HEK293T (cell line): ENCODE data around the gene DNAAF6.
"Not testable (repeated sequence)": the region's sequence is repeated elsewhere in the genome, so short reads cannot be mapped to it uniquely, and the experiment has no call there.

Source experiments
- CTCF ChIA-PET: fragments of 350-600 bp; formaldehyde crosslinking; extraction: SDS; loops from one replicate; lab custom pipeline; 2021; ENCODE audit warnings: antibody characterized with exemption, inconsistent platforms; lab: Yijun Ruan, JAX
- POLR2A ChIA-PET: fragments of 350-600 bp; formaldehyde crosslinking; extraction: SDS; loops from one replicate; lab custom pipeline; 2020; ENCODE audit warnings: antibody characterized with exemption, inconsistent platforms; lab: Yijun Ruan, JAX
- DNase-seq: peaks from one replicate; pipeline ENCODE4 v3.0.0; 2012; ENCODE audit warnings: mixed read lengths; ENCODE audit errors: extremely low spot score
- ARNT ChIP-seq: fragments of 450-650 bp; IDR thresholded peaks from 2 replicates; pipeline ENCODE4 v1.6.1; 2017; ENCODE audit warnings: mild to moderate bottlenecking
- BHLHE40 ChIP-seq: fragments of 450-650 bp; IDR thresholded peaks from 2 replicates; pipeline ENCODE4 v1.6.1; 2016; ENCODE audit warnings: mild to moderate bottlenecking, moderate library complexity, borderline replicate concordance
- CTBP1 ChIP-seq: fragments of 450-650 bp; IDR thresholded peaks from 2 replicates; pipeline ENCODE4 v1.6.1; 2016; ENCODE audit warnings: borderline replicate concordance
- ELF4 ChIP-seq: fragments of 450-650 bp; IDR thresholded peaks from 2 replicates; pipeline ENCODE4 v1.6.1; 2017; ENCODE audit warnings: antibody characterized with exemption
- FOXA1 ChIP-seq: fragments of 450-650 bp; IDR thresholded peaks from 2 replicates; pipeline ENCODE4 v1.6.1; 2016; ENCODE audit warnings: mild to moderate bottlenecking
- FOXK2 ChIP-seq: fragments of 450-650 bp; IDR thresholded peaks from 2 replicates; pipeline ENCODE4 v1.6.1; 2016; ENCODE audit warnings: mild to moderate bottlenecking
- FOXM1 ChIP-seq: fragments of 450-650 bp; IDR thresholded peaks from 2 replicates; pipeline ENCODE4 v1.6.1; 2017; ENCODE audit warnings: mild to moderate bottlenecking, borderline replicate concordance
- HDGF ChIP-seq: fragments of 450-650 bp; IDR thresholded peaks from 2 replicates; pipeline ENCODE4 v1.6.1; 2017; ENCODE audit warnings: antibody characterized with exemption, borderline replicate concordance
- L3MBTL2 ChIP-seq: fragments of 450-650 bp; conservative IDR thresholded peaks from 2 replicates; pipeline ENCODE4 v1.6.1; 2016; ENCODE audit warnings: mild to moderate bottlenecking
- LEF1 ChIP-seq: fragments of 450-650 bp; IDR thresholded peaks from 2 replicates; pipeline ENCODE4 v1.6.1; 2017; ENCODE audit warnings: mild to moderate bottlenecking, borderline replicate concordance
- NFRKB ChIP-seq: fragments of 450-650 bp; IDR thresholded peaks from 2 replicates; pipeline ENCODE4 v1.6.1; 2016; ENCODE audit warnings: mild to moderate bottlenecking, moderate library complexity
- SP1 ChIP-seq: fragments of 450-650 bp; IDR thresholded peaks from 2 replicates; pipeline ENCODE4 v1.6.1; 2017
- SUZ12 ChIP-seq: fragments of 450-650 bp; IDR thresholded peaks from 2 replicates; pipeline ENCODE4 v1.6.1; 2016; ENCODE audit warnings: mild to moderate bottlenecking
- TARDBP ChIP-seq: fragments of 450-650 bp; IDR thresholded peaks from 2 replicates; pipeline ENCODE4 v1.6.1; 2016
- ZNF384 ChIP-seq: fragments of 450-650 bp; IDR thresholded peaks from 2 replicates; pipeline ENCODE4 v1.6.1; 2016
- TF ChIP-seq, protein P1 (sequence below): fragments of 450-650 bp; IDR thresholded peaks from 2 replicates; pipeline ENCODE4 v1.6.1; 2016

Gene DNAAF6

DNA sequence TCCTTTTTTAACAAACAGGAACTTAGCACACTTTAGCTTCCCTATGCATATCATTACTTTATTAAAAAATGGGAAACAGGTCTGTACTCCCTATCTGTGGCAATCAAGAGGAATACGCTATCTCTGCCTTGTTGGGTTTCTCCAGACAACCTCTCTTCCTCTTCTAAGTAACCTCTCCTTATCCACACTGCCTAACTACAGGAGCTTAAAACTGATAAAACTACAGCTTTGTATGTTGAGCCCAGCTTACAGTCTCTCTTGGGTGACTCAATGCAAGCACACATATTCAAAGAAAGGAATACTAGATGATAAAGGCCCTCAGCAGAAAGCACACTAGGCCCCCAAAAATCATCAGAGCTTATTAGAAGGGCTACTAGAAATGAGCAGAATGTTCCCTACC, 9.1 kb upstream of the DNAAF6 start:
- DNase-seq: no peak
- no peak for TF ChIP-seq BHLHE40
- TF ChIP-seq SUZ12: no peak
- TF ChIP-seq FOXK2: no peak
- TF ChIP-seq LEF1: no peak
- TF ChIP-seq TARDBP: no peak
- no peak for TF ChIP-seq FOXM1
- no peak for TF ChIP-seq L3MBTL2
- TF ChIP-seq ZNF384: no peak
- TF ChIP-seq, protein P1, sequence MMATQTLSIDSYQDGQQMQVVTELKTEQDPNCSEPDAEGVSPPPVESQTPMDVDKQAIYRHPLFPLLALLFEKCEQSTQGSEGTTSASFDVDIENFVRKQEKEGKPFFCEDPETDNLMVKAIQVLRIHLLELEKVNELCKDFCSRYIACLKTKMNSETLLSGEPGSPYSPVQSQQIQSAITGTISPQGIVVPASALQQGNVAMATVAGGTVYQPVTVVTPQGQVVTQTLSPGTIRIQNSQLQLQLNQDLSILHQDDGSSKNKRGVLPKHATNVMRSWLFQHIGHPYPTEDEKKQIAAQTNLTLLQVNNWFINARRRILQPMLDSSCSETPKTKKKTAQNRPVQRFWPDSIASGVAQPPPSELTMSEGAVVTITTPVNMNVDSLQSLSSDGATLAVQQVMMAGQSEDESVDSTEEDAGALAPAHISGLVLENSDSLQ: no peak
- TF ChIP-seq NFRKB: no peak
- no peak for TF ChIP-seq FOXA1
- TF ChIP-seq CTBP1: no peak
- TF ChIP-seq SP1: no peak
- no peak for TF ChIP-seq HDGF
- TF ChIP-seq ARNT: no peak
- no peak for TF ChIP-seq ELF4
- ChIA-PET CTCF (no interaction called here), POLR2A (interaction anchor here (1.3 kb wide), 1 partner anchor 9 kb away, joined by 5 read pairs; the partner anchor contains the start of genes DNAAF6 and NUP62CL)

DNA sequence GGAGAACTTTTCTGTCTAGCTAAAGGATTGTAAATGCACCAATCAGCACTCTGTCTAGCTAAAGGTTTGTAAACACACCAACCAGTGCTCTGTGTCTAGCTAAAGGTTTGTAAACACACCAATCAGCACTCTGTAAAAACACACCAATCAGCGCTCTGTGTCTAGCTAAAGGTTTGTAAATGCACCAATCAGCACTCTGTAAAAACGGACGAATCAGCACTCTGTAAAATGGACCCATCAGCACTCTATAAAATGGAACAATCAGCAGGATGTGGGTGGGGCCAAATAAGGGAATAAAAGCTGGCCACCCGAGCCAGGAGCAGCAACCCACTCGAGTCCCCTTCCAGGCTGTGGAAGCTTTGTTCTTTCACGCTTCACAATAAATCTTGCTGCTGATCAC, 8.3 kb upstream of the DNAAF6 start:
- POLR2A ChIA-PET: interaction anchor here (1.3 kb wide), 1 partner anchor 8 kb away, joined by 5 read pairs; the partner anchor contains the start of genes DNAAF6 and NUP62CL
- DNase-seq, CTCF ChIA-PET: not testable (repeated sequence)

DNA sequence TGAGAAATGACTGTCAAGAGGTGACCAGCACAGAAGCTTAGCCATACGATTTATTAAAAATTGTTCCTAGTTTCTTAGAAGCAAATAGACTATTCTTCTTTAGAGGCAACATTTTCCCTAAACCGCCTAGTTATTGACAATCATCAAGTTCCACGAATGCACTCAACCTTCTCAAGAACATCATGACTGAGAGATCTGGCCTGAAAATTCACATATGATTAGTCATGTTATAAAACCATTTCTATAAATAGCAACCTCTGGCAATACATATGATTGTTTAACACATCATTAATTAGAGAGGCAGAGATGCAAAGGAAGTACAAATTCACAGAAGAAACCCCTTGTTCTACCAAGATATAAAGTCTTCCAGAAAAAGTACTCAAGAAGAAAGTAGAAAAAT, 6.9 kb upstream of the DNAAF6 start:
- ChIA-PET CTCF (no interaction called here), POLR2A (no interaction called here)
- TF ChIP-seq BHLHE40: no peak
- TF ChIP-seq FOXK2: no peak
- TF ChIP-seq L3MBTL2: no peak
- TF ChIP-seq TARDBP: no peak
- TF ChIP-seq NFRKB: no peak
- no peak for DNase-seq

DNA sequence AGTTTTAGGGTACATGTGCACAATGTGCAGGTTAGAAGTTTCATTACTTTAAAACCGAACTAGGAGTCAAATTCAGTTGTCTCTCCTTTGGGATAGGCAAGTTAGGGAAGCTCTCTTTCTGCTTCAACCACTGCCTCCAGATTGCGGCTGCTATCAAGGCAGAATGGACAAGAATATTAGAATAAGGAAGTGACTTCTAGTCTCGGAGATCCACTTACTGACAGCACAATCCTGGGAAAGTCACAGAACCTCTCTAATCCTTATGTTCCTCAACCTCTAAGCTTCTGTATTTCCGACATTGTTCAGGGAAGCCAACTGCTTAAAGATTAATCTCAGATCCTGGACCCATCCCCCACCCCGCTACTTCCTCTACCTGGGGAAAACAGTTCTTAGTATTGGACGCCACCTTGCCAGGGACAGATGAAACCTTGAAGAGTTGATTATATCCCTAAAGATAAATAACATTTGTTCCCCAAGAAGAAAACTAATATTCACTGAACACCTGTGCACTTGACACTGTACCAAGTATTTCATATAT, 2.3 kb upstream of the DNAAF6 start:
- CTCF ChIA-PET: interaction anchor here (0.8 kb wide), 1 partner anchor 179 kb away, joined by 4 read pairs; no protein-coding TSS in a partner anchor
- TF ChIP-seq TARDBP (no peak), L3MBTL2 (no peak)
- no peak for DNase-seq
- POLR2A ChIA-PET: no interaction called here

DNA sequence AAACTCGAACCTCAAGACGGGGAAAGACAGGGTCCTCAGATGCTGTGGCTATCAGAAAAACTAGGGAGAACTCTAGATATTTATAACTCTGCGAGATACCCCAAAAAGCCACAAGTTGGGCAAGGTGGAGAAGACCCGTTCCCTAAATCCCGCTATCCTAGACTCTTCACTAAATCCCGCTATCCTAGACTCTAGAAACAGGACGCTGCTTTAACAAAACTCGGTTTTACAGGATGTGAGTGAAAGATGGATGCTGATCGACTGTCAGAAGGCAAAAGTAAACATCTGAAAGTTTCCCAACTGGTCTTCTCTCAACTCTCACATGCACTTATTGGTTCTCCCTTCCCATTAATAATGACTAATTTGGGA, 270 bp downstream of the DNAAF6 start:
- DNase-seq: no peak
- no peak for TF ChIP-seq TARDBP
- CTCF ChIA-PET: no interaction called here
- POLR2A ChIA-PET: interaction anchor here (0.5 to 1.3 kb wide), 5 partner anchors 9 to 88 kb away, joined by 3 to 5 read pairs (median 4); partner anchors contain the start of gene RBM41

DNA sequence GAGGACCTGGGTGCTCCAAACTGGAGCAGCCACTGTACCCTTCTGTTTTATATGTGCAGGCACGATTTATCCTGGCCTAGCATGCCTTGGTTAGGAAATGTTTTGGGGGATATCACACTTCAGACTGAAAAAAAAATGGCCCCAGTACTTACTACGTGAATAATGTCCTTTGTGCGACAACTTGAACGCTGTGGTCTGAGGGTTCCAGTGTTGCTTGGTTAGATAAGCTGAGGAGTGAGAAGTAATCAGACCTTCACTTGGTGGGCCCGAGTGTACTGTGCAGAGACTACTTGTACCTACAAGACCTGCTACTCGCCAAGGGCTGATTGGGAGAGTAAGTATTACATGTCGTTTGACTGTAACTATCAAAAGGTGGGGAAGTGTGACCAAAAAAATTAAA, 678 bp downstream of the DNAAF6 start:
- ChIA-PET CTCF (interaction anchor here (0.6 kb wide), 1 partner anchor 959 kb away, joined by 3 read pairs; no protein-coding TSS in a partner anchor), POLR2A (no interaction called here)
- TF ChIP-seq NFRKB (no peak), FOXM1 (no peak), CTBP1 (no peak), TARDBP (no peak), SP1 (no peak), FOXA1 (no peak), SUZ12 (no peak), ELF4 (no peak), FOXK2 (no peak), ZNF384 (no peak), L3MBTL2 (no peak), LEF1 (no peak)
- TF ChIP-seq, protein P1: no peak
- DNase-seq: no peak

GRCh38 chrX:107207943-107208342, 1.5 kb downstream of the DNAAF6 start:
- no peak for TF ChIP-seq FOXM1
- no peak for TF ChIP-seq SUZ12
- TF ChIP-seq BHLHE40: no peak
- no peak for TF ChIP-seq LEF1
- TF ChIP-seq HDGF: no peak
- no peak for TF ChIP-seq ARNT
- TF ChIP-seq L3MBTL2: no peak
- TF ChIP-seq ZNF384: no peak
- TF ChIP-seq SP1: no peak
- no peak for TF ChIP-seq FOXK2
- no peak for TF ChIP-seq ELF4
- no peak for TF ChIP-seq NFRKB
- no peak for TF ChIP-seq CTBP1
- no peak for TF ChIP-seq TARDBP
- no peak for TF ChIP-seq FOXA1
- TF ChIP-seq, protein P1: no peak
- DNase-seq: no peak
- ChIA-PET POLR2A (no interaction called here), CTCF (no interaction called here)
